H9 (cell line): Measurements from ENCODE around the gene SELENOS. TPM values are rescaled to one million over a fixed set of nuclear protein-coding genes. Genes with fewer than 3 reads are reported as not detected.

Experiments
- DNase-seq: peaks from one replicate; pipeline ENCODE4 v3.0.0-alpha.2; 2017
- H2AFZ ChIP-seq: one replicate; pipeline ENCODE4 v1.6.1; 2013; ENCODE audit warnings: mild to moderate bottlenecking, low read length, control low read depth, moderate library complexity
- H2AK5ac ChIP-seq: 2 replicates; pipeline ENCODE4 v1.6.1; 2013; ENCODE audit warnings: low read length, control low read depth, mixed read lengths; ENCODE audit not compliant: insufficient read length
- H2BK120ac ChIP-seq: one replicate; pipeline ENCODE4 v1.6.1; 2013; ENCODE audit warnings: low read depth, mild to moderate bottlenecking, low read length, control low read depth, inconsistent platforms; ENCODE audit not compliant: poor library complexity, severe bottlenecking
- H2BK12ac ChIP-seq: 2 replicates; pipeline ENCODE4 v1.6.1; 2013; ENCODE audit warnings: low read length, control low read depth, mixed read lengths, low read depth; ENCODE audit not compliant: insufficient read length
- H2BK15ac ChIP-seq: 2 replicates; pipeline ENCODE4 v1.6.1; 2013; ENCODE audit warnings: low read depth, low read length, control low read depth
- H2BK20ac ChIP-seq: one replicate; pipeline ENCODE4 v1.6.1; 2013; ENCODE audit warnings: low read depth, mild to moderate bottlenecking, low read length, control low read depth, inconsistent platforms; ENCODE audit not compliant: poor library complexity, severe bottlenecking
- H2BK5ac ChIP-seq: 2 replicates; pipeline ENCODE4 v1.6.1; 2013; ENCODE audit warnings: low read length, control low read depth, mixed read lengths; ENCODE audit not compliant: insufficient read length
- H3K14ac ChIP-seq: 2 replicates; pipeline ENCODE4 v1.6.1; 2013; ENCODE audit warnings: low read length, control low read depth; ENCODE audit not compliant: insufficient read depth
- H3K18ac ChIP-seq: 2 replicates; pipeline ENCODE4 v1.6.1; 2013; ENCODE audit warnings: low read depth, mild to moderate bottlenecking, mixed read lengths, low read length, control low read depth; ENCODE audit not compliant: insufficient read length
- H3K23ac ChIP-seq: 2 replicates; pipeline ENCODE4 v1.6.1; 2013; ENCODE audit warnings: low read length, control low read depth, mixed read lengths, low read depth; ENCODE audit not compliant: insufficient read length
- H3K23me2 ChIP-seq: 2 replicates; pipeline ENCODE4 v1.6.1; 2013; ENCODE audit warnings: low read depth, mild to moderate bottlenecking, mixed read lengths, low read length, control low read depth; ENCODE audit not compliant: insufficient read length, poor library complexity, severe bottlenecking
- H3K27ac ChIP-seq: 2 replicates; pipeline ENCODE4 v1.5.1; 2013; ENCODE audit warnings: low read length, control low read depth, mixed read lengths, low read depth; ENCODE audit not compliant: insufficient read length
- H3K27me3 ChIP-seq: 2 replicates; pipeline ENCODE4 v1.6.1; 2013; ENCODE audit warnings: low read length, control low read depth, inconsistent platforms; ENCODE audit not compliant: insufficient read depth
- H3K4ac ChIP-seq: 2 replicates; pipeline ENCODE4 v1.6.1; 2013; ENCODE audit warnings: low read depth, mild to moderate bottlenecking, control low read depth, inconsistent platforms, low read length, moderate library complexity
- H3K4me1 ChIP-seq: 2 replicates; pipeline ENCODE4 v1.6.1; 2013; ENCODE audit warnings: low read length, control low read depth, inconsistent platforms; ENCODE audit not compliant: insufficient read depth
- H3K4me2 ChIP-seq: 2 replicates; pipeline ENCODE4 v1.6.1; 2013; ENCODE audit warnings: low read length, control low read depth, mixed read lengths; ENCODE audit not compliant: insufficient read length, insufficient read depth
- H3K56ac ChIP-seq: 2 replicates; pipeline ENCODE4 v1.6.1; 2013; ENCODE audit warnings: low read depth, mild to moderate bottlenecking, mixed read lengths, low read length, control low read depth; ENCODE audit not compliant: insufficient read length
- H3K79me1 ChIP-seq: 2 replicates; pipeline ENCODE4 v1.6.1; 2013; ENCODE audit warnings: low read depth, mild to moderate bottlenecking, moderate library complexity, low read length, control low read depth, inconsistent platforms; ENCODE audit not compliant: insufficient read depth, poor library complexity, severe bottlenecking
- H3K79me2 ChIP-seq: 2 replicates; pipeline ENCODE4 v1.6.1; 2013; ENCODE audit warnings: low read length, control low read depth, inconsistent platforms; ENCODE audit not compliant: insufficient read depth
- H3K9ac ChIP-seq: 2 replicates; pipeline ENCODE4 v1.6.1; 2013; ENCODE audit warnings: low read length, control low read depth, mixed read lengths; ENCODE audit not compliant: insufficient read length; ENCODE audit errors: extremely low read depth
- H3K9me3 ChIP-seq: one replicate; pipeline ENCODE4 v1.6.1; 2013; ENCODE audit warnings: low read depth, low read length, inconsistent platforms; ENCODE audit not compliant: control insufficient read depth
- H3T11ph ChIP-seq: one replicate; pipeline ENCODE4 v1.6.1; 2013; ENCODE audit warnings: mild to moderate bottlenecking, low read length, control low read depth, inconsistent platforms
- H4K20me1 ChIP-seq: one replicate; pipeline ENCODE4 v1.6.1; 2013; ENCODE audit not compliant: control insufficient read depth, insufficient read length, insufficient read depth
- H4K5ac ChIP-seq: 2 replicates; pipeline ENCODE4 v1.6.1; 2013; ENCODE audit warnings: low read depth, mild to moderate bottlenecking, mixed read lengths, low read length, control low read depth; ENCODE audit not compliant: insufficient read length
- H4K8ac ChIP-seq: replicated peaks from 2 replicates; pipeline ENCODE4 v1.6.1; 2013; ENCODE audit warnings: low read length, control low read depth, mixed read lengths, low read depth; ENCODE audit not compliant: insufficient read length
- H4K91ac ChIP-seq: 2 replicates; pipeline ENCODE4 v1.6.1; 2013; ENCODE audit warnings: low read depth, mild to moderate bottlenecking, moderate library complexity, mixed read lengths, low read length, control low read depth; ENCODE audit not compliant: insufficient read length
- H3K27ac Mint-ChIP-seq, 3 experiments: 2 replicates in 2 of 3; 3 replicates in 1 of 3; pipeline ENCODE4 v1.8.0; 2020 to 2021; ENCODE audit warnings: mixed read lengths in 3 of 3, mild to moderate bottlenecking in 1 of 3, moderate library complexity in 1 of 3
- H3K27me3 Mint-ChIP-seq: 2 replicates; pipeline ENCODE4 v1.8.0; 2021; ENCODE audit warnings: low read depth, mild to moderate bottlenecking, moderate library complexity, mixed read lengths
- H3K36me3 Mint-ChIP-seq, 3 experiments: 2 replicates in 2 of 3; 3 replicates in 1 of 3; pipeline ENCODE4 v1.8.0; 2020 to 2021; ENCODE audit warnings: low read depth in 3 of 3, mixed read lengths in 3 of 3; ENCODE audit not compliant: insufficient read depth in 1 of 3
- H3K4me1 Mint-ChIP-seq, 2 experiments: 2 replicates each; pipeline ENCODE4 v1.8.0; 2020; ENCODE audit warnings: mixed read lengths in 2 of 2
- H3K4me3 Mint-ChIP-seq, 2 experiments: 2 replicates in 1 of 2; 3 replicates in 1 of 2; pipeline ENCODE4 v1.8.0; 2020 to 2021; ENCODE audit warnings: mild to moderate bottlenecking in 2 of 2, mixed read lengths in 2 of 2, moderate library complexity in 1 of 2
- H3K9me3 Mint-ChIP-seq, 2 experiments: 2 replicates in 1 of 2; 3 replicates in 1 of 2; pipeline ENCODE4 v1.8.0; 2020; ENCODE audit warnings: mild to moderate bottlenecking in 2 of 2, mixed read lengths in 2 of 2, moderate library complexity in 1 of 2
- WGBS: extraction: QIAGEN DNeasy Blood & Tissue Kit; methylation state at CpG from one replicate; pipeline ENCODE4 v1.1.7; 2013; ENCODE audit warnings: missing lambda C conversion rate, low lambda C conversion rate, mixed read lengths; ENCODE audit not compliant: insufficient read length; ENCODE audit errors: extremely low coverage; 5-methylcytosine and 5-hydroxymethylcytosine counted together
- total RNA-seq: library from RNA; stranded (reverse); gene quantifications from 2 replicates; pipeline ENCODE4 v1.2.1, GENCODE V29; 2021
- TF ChIP-seq, protein P1 (sequence below): fragments of 200-600 bp; sonication (generic); conservative IDR thresholded peaks from 3 replicates; pipeline ENCODE4 v1.8.0; 2021; ENCODE audit warnings: antibody characterized with exemption, mild to moderate bottlenecking

The SELENOS gene
- total RNA-seq, 1 experiment from 2014 or later, result 57.7 TPM

DNA sequence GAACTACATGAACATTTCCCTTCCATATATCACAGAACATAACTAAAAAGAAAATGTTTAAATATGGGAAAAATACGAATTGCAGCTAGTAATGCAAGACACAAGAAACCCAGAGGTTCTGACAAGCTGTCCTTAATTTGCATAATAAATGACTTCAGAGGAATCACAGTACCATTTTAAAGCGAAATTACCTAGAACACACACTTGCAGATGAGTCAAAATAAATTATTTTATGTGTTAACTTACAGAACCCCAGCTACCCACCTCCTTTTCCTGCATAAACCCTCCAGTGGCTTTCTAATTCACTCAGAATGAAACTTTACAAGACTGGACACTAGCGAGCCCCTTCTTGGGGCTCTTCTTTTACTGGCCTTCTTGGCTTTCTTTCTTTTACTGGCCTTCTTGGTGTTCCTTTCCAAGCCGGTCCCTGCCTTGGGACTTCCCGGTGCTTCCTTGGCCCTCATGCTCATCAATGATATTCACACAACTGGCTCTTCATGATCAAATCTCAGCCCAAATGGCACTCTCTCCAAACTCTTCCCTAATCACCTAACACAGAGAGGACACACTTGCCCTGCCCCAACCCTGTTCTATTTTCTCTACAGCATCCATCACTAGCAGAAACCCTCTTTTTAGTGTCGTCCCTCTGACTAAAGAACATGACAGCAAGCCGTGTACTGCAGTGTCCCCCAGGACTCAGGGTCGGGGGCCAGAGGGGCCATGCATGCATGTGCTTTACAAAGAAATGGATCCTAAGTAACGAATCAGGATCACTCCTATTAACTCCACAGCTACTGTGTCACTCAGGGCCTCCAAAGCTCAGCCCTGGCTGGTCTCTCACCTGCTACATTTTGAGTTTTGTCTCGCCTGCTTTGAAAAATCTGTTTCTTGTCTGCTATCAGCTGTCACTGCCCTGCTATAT is 30.2 kb downstream of the SELENOS start:
- Histone ChIP-seq H2BK12ac (no peak overlapping the region), H3K79me2 (peaks cover 72% of the 10 kb centered on the region), H3K4ac (no peak overlapping the region), H2AK5ac (no peak overlapping the region), H3K9me3 (no peaks in the 10 kb centered on the region), H3K9ac (no peak overlapping the region), H4K20me1 (peaks cover 5% of the 10 kb centered on the region), H3K23ac (no peak overlapping the region), H2BK15ac (no peak overlapping the region), H3T11ph (no peak overlapping the region), H4K91ac (no peak overlapping the region), H4K8ac (no peak overlapping the region), H2BK20ac (no peak overlapping the region), H3K14ac (no peak overlapping the region), H3K23me2 (peaks cover 14% of the 10 kb centered on the region), H3K4me2 (no peak overlapping the region), H3K18ac (no peak overlapping the region), H2BK120ac (no peak overlapping the region), H2BK5ac (no peak overlapping the region), H2AFZ (no peak overlapping the region), H3K79me1 (peaks cover 3% of the 10 kb centered on the region), H3K27me3 (no peaks in the 10 kb centered on the region), H3K27ac (no peak overlapping the region), H3K4me1 (peaks cover 5% of the 10 kb centered on the region; the same call in 1 of the 2 replicates), H3K56ac (no peak overlapping the region), H4K5ac (no peak overlapping the region)
- WGBS, result no CpG with 5 or more reads among the region's 10 CpGs
- no peak overlapping the region for H3K4me3 Mint-ChIP-seq
- H3K27me3 Mint-ChIP-seq, result no peaks in the 10 kb centered on the region
- peaks cover 4 to 11% (median 9%) of the 10 kb centered on the region in 3 experiments; a peak in 6 of 7 replicates for H3K36me3 Mint-ChIP-seq
- H3K4me1 Mint-ChIP-seq, result peaks cover 59 to 70% of the 10 kb centered on the region in 2 experiments
- no peak for DNase-seq
- TF ChIP-seq, protein P1, sequence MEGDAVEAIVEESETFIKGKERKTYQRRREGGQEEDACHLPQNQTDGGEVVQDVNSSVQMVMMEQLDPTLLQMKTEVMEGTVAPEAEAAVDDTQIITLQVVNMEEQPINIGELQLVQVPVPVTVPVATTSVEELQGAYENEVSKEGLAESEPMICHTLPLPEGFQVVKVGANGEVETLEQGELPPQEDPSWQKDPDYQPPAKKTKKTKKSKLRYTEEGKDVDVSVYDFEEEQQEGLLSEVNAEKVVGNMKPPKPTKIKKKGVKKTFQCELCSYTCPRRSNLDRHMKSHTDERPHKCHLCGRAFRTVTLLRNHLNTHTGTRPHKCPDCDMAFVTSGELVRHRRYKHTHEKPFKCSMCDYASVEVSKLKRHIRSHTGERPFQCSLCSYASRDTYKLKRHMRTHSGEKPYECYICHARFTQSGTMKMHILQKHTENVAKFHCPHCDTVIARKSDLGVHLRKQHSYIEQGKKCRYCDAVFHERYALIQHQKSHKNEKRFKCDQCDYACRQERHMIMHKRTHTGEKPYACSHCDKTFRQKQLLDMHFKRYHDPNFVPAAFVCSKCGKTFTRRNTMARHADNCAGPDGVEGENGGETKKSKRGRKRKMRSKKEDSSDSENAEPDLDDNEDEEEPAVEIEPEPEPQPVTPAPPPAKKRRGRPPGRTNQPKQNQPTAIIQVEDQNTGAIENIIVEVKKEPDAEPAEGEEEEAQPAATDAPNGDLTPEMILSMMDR, result no peak
- peak overlapping the region; percentile 3 to 7 (median 4); a peak in 3 of 7 replicates for H3K27ac Mint-ChIP-seq
- no peaks in the 10 kb centered on the region for H3K9me3 Mint-ChIP-seq
